GM12873 (cell line): Measurements from ENCODE around the gene SUPT7L.

Source experiments
- TF ChIP-seq, protein P1 (sequence below): IDR thresholded peaks from 2 replicates; pipeline ENCODE4 v1.5.1; 2012; ENCODE audit warnings: low read depth, mild to moderate bottlenecking, moderate library complexity, low read length, control low read depth; ENCODE audit not compliant: insufficient read depth; ENCODE audit errors: missing control alignments

The SUPT7L gene

DNA sequence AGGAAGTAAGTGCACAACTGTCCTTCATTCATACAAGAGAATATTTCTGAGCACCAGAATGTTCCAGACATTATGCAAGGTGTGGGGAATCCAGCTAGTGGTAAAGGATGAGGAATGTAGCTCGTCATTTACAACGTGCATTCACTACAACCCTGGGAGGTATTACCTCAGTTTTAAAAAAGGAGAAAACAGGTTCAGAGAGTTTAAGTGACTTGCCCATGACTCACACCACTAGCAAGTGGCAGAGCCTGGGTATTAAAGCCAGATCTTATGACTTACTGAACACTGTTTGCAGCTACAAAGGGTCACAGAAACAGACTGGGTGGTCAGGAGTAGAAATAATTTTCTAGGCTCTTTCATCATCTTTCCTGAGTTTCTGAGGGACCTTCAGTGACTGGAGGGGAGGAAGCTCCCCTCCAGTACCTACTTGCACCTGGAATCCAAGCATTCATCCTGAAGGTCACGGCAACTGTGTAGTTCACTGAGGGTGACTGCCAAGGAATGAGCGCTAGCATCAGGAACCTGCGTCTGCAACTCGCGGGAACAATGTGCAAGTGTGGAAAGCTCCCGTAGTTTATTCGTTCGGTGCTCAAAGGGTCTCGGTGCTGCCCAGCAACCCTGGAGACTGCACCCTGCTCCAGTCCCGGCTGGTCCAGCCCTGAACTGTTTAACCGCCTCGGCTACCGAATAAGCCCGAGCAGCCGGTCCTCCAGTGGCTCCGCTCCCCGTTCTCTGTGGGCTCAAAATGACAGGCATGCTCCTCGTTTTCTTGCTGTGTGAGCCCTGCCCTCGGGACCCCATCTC is 35.2 kb downstream of the SUPT7L start:
- TF ChIP-seq, protein P1, sequence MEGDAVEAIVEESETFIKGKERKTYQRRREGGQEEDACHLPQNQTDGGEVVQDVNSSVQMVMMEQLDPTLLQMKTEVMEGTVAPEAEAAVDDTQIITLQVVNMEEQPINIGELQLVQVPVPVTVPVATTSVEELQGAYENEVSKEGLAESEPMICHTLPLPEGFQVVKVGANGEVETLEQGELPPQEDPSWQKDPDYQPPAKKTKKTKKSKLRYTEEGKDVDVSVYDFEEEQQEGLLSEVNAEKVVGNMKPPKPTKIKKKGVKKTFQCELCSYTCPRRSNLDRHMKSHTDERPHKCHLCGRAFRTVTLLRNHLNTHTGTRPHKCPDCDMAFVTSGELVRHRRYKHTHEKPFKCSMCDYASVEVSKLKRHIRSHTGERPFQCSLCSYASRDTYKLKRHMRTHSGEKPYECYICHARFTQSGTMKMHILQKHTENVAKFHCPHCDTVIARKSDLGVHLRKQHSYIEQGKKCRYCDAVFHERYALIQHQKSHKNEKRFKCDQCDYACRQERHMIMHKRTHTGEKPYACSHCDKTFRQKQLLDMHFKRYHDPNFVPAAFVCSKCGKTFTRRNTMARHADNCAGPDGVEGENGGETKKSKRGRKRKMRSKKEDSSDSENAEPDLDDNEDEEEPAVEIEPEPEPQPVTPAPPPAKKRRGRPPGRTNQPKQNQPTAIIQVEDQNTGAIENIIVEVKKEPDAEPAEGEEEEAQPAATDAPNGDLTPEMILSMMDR = no peak

DNA sequence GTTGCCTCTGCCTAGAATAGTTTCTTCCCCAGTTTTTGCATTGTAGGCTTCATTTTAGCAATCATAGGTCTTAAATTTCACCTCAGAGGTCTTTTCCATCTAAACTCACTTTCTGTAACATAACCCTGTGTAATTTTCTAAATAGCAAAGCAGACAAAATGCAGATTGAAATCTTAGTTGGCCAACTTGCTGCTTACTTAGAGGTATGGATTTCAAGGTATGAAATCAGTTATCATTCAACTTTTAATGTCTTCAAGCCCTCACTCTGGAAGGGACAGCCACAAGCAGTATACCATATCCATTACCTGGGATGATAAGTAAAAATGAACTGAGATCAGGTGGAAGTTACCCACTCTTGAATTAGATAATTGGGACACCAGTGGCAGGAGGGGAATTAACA is 38.5 kb downstream of the SUPT7L start:
- TF ChIP-seq, protein P1 = no peak

- TF ChIP-seq, protein P1 = no peak
Observed at GRCh38 chr2:27622921-27623384, 40.5 kb downstream of the SUPT7L start.

DNA sequence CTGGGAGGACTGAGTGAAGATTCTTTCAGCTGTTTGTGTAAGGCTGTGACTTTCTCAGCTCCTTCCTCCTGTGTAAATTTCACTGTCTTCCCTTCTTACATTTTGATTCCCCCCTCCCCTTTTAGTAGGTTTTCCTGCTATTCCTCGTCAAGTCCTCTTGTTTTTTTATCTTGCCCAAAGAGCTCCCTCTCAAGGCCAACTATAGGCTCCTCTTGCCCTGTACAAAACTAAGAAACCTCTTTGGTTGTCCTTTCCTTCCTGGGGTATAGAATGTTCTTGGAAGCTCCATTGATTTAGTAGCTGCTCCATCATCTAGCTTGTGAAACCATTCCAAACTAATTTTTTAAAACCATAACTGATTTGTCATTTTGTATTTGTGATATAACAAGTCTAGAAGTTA is 41.9 kb downstream of the SUPT7L start:
- TF ChIP-seq, protein P1 = peak; percentile 4

- TF ChIP-seq, protein P1 = no peak
Observed at GRCh38 chr2:27615316-27615715, 48.1 kb downstream of the SUPT7L start.

DNA sequence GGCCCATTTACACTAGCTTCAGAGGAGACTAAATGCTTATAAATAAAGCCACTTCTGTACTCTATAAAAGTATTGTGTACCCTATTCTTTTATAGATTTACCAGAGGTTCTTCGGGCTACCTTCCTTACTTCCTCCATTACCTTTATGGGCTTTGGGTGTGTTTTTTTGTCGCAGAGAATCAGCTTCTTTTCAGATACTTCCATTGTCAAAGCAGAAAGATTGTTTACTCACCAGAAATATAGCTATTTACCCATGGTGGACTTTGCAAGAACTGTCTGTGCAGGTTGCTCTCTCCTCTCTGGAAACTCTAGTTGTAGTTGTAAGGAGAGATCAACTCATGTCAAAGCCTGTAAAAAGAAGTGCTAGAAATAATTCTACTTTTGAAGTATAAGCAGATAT is 49.4 kb downstream of the SUPT7L start:
- TF ChIP-seq, protein P1 = no peak

- TF ChIP-seq, protein P1 = no peak
Observed at GRCh38 chr2:27606611-27607010, 56.8 kb downstream of the SUPT7L start.
